HG03378 (cell line): ENCODE measurements around the gene OR5A2.
A peak's percentile ranks its signal among the peaks of the same experiment; 100 is the strongest.
"Not testable (repeated sequence)": the region's sequence is repeated elsewhere in the genome, so short reads cannot be mapped to it uniquely, and the experiment has no call there.

ENCODE experiments used
- ATAC-seq: cut with Tn5 transposase; IDR thresholded peaks from one replicate; pipeline ENCODE4 v1.9.1; 2021; ENCODE audit warnings: mild to moderate bottlenecking, moderate library complexity; ENCODE audit not compliant: unreplicated experiment

Gene OR5A2

DNA sequence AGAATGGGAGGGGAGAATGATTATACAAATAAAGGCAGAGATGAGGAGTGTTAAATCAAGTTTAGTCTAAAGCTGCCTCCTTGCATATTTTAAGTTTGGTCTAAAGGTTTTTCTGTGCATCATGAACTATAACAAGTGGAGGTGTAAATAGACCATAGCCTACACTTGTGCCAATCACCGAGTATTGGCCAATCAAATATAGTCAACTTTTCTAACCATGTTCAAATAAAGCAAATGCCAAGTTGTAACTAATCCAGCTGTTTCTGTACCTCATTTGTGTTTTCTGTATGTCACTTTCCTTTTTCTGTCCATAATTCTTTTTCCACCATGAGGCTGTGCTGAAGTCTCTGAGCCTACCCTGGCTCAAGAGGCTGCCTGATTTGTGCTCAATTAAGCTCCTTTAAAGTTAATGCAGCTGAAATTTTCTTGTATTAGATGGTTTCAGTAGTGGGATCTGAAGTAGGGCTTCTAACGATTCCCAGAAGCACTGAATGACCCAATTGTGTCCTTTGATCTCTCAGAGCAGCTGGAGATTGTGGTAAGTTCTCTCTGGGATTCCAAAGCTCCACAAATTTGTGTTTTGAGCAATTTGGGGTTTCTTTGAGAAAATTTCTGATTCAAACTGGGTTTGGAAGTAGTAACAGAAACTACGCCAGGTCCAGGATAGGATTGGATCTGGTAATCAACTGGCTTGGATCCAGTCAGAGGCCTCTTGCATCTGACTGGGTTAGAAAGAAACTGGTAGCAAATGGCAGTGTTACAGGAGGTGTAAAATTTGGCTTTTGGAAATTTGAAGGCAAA, 25.6 kb downstream of the OR5A2 start:
- ATAC-seq, result no peak

GRCh38 chr11:59394186-59394585, 32.0 kb downstream of the OR5A2 start:
- no peak for ATAC-seq

- peak; percentile 99 for ATAC-seq
Observed at GRCh38 chr11:59380263-59381059, 45.8 kb downstream of the OR5A2 start.

- not testable (repeated sequence) for ATAC-seq
Observed at GRCh38 chr11:59372324-59372723, 53.9 kb downstream of the OR5A2 start.

DNA sequence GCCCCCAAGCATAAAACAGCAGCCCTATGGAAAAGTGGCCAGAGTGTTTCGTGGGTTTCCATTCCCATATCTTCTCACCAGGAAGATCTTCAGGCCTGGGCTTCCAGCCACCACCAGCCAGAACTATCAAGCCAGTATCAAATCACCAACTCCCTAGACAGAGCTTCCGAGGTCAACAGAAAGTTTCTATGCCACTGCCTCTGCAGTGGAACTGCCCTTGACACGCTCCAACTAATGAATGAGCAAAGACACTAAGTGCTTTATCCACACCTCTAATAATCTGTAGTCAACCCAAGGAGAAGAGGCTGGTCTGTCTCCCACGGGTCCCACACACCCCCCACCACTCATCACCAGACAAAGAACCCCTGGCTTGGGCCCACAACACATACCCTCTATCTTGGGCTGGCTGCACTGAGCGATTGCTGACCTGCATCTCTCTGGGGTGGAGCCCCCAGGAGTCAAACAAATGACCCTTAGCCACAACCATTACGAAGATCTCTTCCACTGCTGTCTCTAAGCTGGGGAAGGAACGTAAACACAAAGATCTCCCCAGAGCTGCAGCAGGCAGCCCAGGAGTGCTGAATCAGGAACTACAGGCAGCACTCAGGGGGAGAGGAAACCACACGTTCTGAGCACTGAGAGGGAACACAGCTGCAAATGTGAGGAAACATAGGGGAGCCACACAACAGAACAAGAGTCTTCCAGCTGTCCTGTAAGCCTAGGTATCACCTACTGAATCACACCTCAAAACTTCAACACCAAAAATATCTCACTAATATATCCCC, 57.8 kb downstream of the OR5A2 start:
- no peak for ATAC-seq
